BJ (cell line): ENCODE results near the gene GALK1. TPM values are rescaled to one million over a fixed set of nuclear protein-coding genes. Genes with fewer than 3 reads are reported as not detected.

Source experiments
- CTCF ChIA-PET: fragments of 350-600 bp; formaldehyde crosslinking; extraction: SDS; loops from one replicate; lab custom pipeline; 2021; ENCODE audit warnings: antibody characterized with exemption, inconsistent platforms; lab: Yijun Ruan, JAX
- POLR2A ChIA-PET: fragments of 300-600 bp; sonication (Branson Sonifier 250); formaldehyde crosslinking; extraction: SDS; loops from one replicate; lab custom pipeline; 2021; ENCODE audit warnings: antibody characterized with exemption; lab: Charles Lee
- DNase-seq: peaks from one replicate; pipeline ENCODE4 v3.0.0-alpha.2; 2011; ENCODE audit warnings: low read depth
- H3K27me3 ChIP-seq: 2 replicates; pipeline ENCODE4 v1.6.0; 2011; ENCODE audit warnings: low read length; ENCODE audit not compliant: control insufficient read depth, insufficient read depth
- H3K36me3 ChIP-seq: 2 replicates; pipeline ENCODE4 v1.5.1; 2011; ENCODE audit warnings: low read length; ENCODE audit not compliant: control insufficient read depth, insufficient read depth
- H3K4me3 ChIP-seq: 2 replicates; pipeline ENCODE4 v1.5.1; 2011; ENCODE audit warnings: low read depth, mild to moderate bottlenecking, control low read depth, low read length
- CTCF ChIP-seq: IDR thresholded peaks from 2 replicates; pipeline ENCODE4 v1.5.1; 2011; ENCODE audit warnings: low read depth, mild to moderate bottlenecking, control low read depth, inconsistent platforms, low read length, moderate library complexity; ENCODE audit not compliant: insufficient read depth
- polyA plus RNA-seq: library from polyadenylated mRNA; depleted of rRNA; stranded (reverse); fragments of >200 nt; gene quantifications from 2 replicates; pipeline ENCODE4 v1.2.3, GENCODE V29; 2011

GALK1 gene
- polyA plus RNA-seq, 1 experiment: 35.8 TPM

- Histone ChIP-seq H3K36me3 (peaks cover 1% of the 10 kb centered on the region; the same call in 1 of the 2 replicates), H3K4me3 (no peak overlapping the region), H3K27me3 (no peaks in the 10 kb centered on the region)
- ChIA-PET POLR2A (no interaction called here), CTCF (interaction anchor here (1.6 kb wide), 1 partner anchor 123 kb away, joined by 5 read pairs; the partner anchor contains the start of gene SMIM5)
- DNase-seq: no peak
- no peak for TF ChIP-seq CTCF
Observed at GRCh38 chr17:75756451-75757085, 8.4 kb downstream of the GALK1 start.

GRCh38 chr17:75755990-75756389 lies 9.0 kb downstream of the GALK1 start:
- no peak for TF ChIP-seq CTCF
- H3K36me3 ChIP-seq: peaks cover 1% of the 10 kb centered on the region; the same call in 1 of the 2 replicates
- H3K4me3 ChIP-seq: no peak overlapping the region
- no peak for DNase-seq
- no peaks in the 10 kb centered on the region for H3K27me3 ChIP-seq
- CTCF ChIA-PET: interaction anchor here (0.9 to 1.6 kb wide), 2 partner anchors 72 to 123 kb away, joined by 3 to 5 read pairs; partner anchors contain the start of gene SMIM5
- POLR2A ChIA-PET: no interaction called here

DNA sequence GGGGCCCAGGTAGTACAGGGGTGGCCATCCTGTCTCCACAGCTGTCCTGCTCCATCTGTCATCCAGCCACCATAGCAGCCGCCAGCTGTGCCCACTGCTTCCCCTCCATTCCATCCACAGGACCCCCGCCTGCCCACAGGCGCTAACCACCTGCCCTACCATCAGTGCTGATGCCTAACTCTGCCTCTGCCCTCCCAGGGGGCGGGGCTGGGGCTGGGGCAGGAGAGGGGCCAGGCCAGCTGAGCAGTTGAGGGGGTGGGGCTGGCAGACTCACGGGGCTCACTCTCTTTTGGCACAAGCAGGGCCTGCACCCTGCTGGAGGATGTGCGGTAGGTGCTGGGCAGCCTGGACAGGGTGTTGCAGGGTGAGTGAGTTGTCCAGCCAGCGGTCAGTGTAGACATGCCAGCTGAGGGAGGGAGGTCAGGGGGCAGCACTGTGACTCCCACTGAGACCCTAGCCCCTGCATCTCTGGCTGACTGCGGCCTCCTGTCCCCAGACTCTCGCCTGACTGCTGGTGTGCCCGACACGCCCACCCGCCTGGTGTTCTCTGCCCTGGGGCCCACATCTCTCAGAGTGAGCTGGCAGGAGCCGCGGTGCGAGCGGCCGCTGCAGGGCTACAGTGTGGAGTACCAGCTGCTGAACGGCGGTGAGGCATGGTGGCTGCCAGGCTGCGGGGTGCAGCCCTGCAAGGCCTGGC lies 9.6 kb downstream of the GALK1 start:
- TF ChIP-seq CTCF: no peak
- DNase-seq: no peak
- peaks cover 1% of the 10 kb centered on the region; the same call in 1 of the 2 replicates for H3K36me3 ChIP-seq
- POLR2A ChIA-PET: no interaction called here
- H3K27me3 ChIP-seq: no peaks in the 10 kb centered on the region
- CTCF ChIA-PET: interaction anchor here (0.9 to 14.2 kb wide), 6 partner anchors 9 to 142 kb away, joined by 3 to 607 read pairs (median 30); partner anchors contain the start of genes GALK1, SMIM5 and TRIM65
- H3K4me3 ChIP-seq: no peak overlapping the region

- CTCF ChIA-PET: interaction anchor here (0.7 to 14.2 kb wide), 19 partner anchors 10 to 484 kb away, joined by 3 to 607 read pairs (median 7); partner anchors contain the start of genes GALK1, MIF4GD, RECQL5 and SAP30BP
- DNase-seq: no peak
Observed at GRCh38 chr17:75754378-75755204, 10.4 kb downstream of the GALK1 start.

More at GRCh38 chr17:75754378-75755204, 10.4 kb downstream of the GALK1 start:
- no peak for TF ChIP-seq CTCF
- POLR2A ChIA-PET: no interaction called here
- Histone ChIP-seq H3K36me3 (peaks cover 1% of the 10 kb centered on the region; the same call in 1 of the 2 replicates), H3K4me3 (no peak overlapping the region), H3K27me3 (no peaks in the 10 kb centered on the region)
